ENCODE measurements around the gene ZNF763.
"Not testable (repeated sequence)": the region's sequence is repeated elsewhere in the genome, so short reads cannot be mapped to it uniquely, and the experiment has no call there.

ZNF763 gene

DNA sequence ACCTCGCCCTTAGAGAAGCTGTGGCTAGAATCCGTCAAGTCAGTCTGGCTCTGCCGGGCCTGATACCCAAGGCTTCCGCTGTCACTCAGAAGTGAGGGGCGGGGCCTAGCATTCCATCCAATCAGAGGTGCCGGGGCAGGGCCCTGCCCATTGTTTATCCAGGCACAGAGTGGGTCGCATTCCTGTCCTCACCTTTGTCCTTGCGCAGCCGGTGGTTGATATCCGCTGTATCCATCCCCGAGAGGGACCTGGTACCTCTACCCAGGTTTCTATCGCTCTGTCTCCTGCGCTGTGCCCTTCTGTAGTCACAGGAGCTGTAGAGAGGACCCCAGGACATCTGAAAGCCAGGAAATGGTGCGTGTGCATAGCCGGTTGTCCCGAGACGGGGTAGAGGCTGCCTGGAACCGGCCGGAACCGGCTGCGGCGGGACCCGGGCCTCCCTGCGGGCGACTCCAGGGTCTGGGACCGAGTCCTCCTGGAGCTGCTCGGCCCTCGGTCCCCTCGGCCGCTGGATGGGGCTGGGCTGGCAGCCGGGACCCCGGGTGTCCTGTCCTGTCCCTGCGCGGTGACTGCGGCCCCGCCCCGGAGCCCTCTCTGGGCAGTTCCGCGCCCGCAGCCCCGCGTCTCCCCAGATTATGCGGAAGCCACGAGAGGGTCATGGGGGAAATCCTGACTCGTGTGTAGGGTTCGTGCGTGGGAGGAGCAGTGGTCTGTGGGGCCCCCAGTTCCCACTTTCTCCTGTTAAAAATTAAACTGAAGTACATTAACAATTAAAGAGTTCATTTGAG lies at the start of gene ZNF763:
Gene ZNF763, plus strand, starts transcription at position 183 of the 788 bp plus-strand sequence. Its CDS starts 169 bp downstream, at position 352.
- H3K27ac Mint-ChIP-seq: peak within 1 kb of the TSS; percentile 95
- H3K4me3 Mint-ChIP-seq: peak within 1 kb of the TSS; percentile 91 to 94
- peak; percentile 92 for ATAC-seq (replicated peaks)

DNA sequence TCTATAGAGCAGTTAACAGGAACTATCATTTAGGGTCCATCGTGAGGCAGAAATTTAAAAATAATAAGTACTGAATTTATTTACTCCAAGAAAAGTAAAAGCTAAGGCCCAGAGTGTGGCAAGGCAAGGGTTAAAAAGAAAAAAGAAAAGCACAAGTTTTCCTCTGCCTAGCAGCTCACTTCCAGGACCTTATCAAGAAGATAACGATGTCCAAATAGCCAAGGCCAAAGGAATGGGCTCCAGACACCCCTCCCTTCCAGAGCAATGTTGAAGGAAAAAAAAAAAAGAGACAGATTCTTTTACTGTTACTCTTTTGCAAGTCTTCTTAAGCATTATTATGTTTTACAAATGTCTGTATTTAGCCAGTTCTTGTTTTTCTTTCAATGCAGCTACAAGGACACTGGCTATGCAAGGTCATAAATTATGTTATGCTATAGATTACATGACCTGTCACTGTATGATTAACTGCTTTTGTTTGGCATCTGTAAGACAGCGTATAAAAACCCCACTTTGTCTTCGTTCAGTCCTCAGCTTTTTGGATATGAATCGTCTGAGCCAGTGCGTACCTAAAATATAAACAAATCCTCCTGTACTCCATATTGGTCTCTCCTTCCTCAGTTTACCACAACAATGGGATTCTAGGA lies 42.9 kb upstream of the ZNF763 start:
- H3K36me3 Mint-ChIP-seq: peaks cover 5 to 11% of the 10 kb centered on the region in 2 donors
- no peak for DNase-seq
- peaks cover 22 to 34% of the 10 kb centered on the region in 2 donors for H3K4me1 Mint-ChIP-seq

More for the DNA sequence above, at the start of gene ZNF763:
- Mint-ChIP-seq H3K9me3 (no peaks in the 10 kb centered on the region), H3K36me3 (peaks cover 6 to 14% of the 10 kb centered on the region in 2 donors), H3K27me3 (no peaks in the 10 kb centered on the region), H3K4me1 (peaks cover 31 to 43% of the 10 kb centered on the region in 2 donors)
- peak; percentile 87 for DNase-seq

DNA sequence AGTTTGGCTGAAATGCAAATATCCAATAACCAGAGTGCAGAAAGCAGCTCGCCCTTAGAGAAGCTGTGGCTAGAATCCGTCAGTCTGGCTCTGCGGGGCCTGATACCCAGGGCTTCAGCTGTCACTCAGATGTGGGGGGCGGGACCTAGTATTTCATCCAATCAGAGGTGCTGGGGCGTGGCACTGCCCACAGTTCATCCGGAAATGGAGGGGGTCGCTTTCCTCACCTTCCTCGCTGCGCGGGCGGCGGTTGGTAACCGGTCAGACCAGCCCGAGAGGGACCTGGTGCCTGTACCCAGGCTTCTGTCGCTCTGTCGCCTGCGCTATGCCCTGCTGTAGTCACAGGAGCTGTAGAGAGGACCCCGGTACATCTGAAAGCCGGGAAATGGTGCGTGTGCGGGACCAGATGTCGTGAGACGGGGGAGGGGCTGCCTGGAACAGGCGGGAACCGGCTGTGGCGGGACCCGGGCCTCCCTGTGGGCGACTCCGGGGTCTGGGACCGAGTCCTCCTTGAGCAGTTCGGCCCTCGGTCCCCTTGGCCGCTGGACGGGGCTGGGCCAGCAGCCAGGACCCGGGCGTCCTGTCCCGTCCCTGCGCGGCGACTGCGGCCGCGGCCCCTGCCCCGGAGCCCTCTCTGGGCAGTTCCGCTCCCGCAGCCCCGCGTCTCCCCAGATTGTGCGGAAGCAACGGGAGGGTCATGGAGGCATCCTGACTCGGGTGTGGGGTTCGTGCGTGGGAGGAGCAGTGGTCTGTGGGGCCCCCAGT lies 39.8 kb upstream of the ZNF763 start, which contains the start of gene ZNF700:
Gene ZNF700, plus strand, starts transcription at position 222 of the 765 bp plus-strand sequence. Its CDS starts 104 bp downstream, at position 326.
- H3K36me3 Mint-ChIP-seq: peaks cover 5 to 19% of the 10 kb centered on the region in 2 donors
- H3K4me1 Mint-ChIP-seq: peaks cover 30 to 49% of the 10 kb centered on the region in 2 donors
- H3K27ac Mint-ChIP-seq: peak within 1 kb of the TSS; percentile 100
- H3K9me3 Mint-ChIP-seq: peaks cover 0 to under 1% of the 10 kb centered on the region in 2 donors
- peaks cover 0 to 3% of the 10 kb centered on the region in 2 donors for H3K27me3 Mint-ChIP-seq
- peak within 1 kb of the TSS; percentile 89 to 95 for H3K4me3 Mint-ChIP-seq
- ATAC-seq (replicated peaks) (peak; percentile 88 to 92), DNase-seq (peak; percentile 95)

More for the DNA sequence above, 42.9 kb upstream of the ZNF763 start:
- no peaks in the 10 kb centered on the region for H3K9me3 Mint-ChIP-seq
- peaks cover 0 to 3% of the 10 kb centered on the region in 2 donors for H3K27me3 Mint-ChIP-seq
- ATAC-seq (replicated peaks): no peak
- H3K27ac Mint-ChIP-seq: no peak overlapping the region
- no peak overlapping the region for H3K4me3 Mint-ChIP-seq

DNA sequence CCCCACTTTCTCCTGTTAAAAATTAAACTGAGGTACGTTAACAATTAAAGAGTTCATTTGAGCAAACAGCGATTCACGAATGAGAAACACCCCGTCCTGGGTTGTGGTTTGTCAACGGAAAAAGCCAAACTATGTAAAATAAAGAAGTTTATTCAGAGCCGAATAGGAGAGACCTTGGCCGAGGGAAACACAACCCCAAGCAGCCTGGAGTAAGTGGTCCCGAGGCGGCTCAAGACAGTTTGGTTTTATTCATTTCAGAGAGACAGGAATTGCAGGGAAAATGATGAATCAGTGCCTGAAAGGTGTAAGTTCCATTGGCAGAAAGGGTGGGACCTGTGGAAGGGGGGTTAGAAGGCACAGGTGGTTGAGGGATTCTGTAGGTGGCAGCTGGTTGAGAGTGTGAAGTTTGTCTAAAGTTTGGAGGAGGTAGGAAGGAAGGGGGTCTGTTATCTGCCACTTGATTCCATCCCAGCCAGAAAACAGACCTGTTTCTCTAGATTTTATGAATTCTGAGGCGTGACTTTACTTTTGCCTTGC lies 39.1 kb upstream of the ZNF763 start:
- H3K9me3 Mint-ChIP-seq; H3K27me3 Mint-ChIP-seq; DNase-seq; ATAC-seq (replicated peaks): not testable (repeated sequence)
- Mint-ChIP-seq H3K36me3 (peaks cover 5 to 26% of the 10 kb centered on the region in 2 donors), H3K27ac (peak overlapping the region; percentile 100), H3K4me1 (peaks cover 34 to 55% of the 10 kb centered on the region in 2 donors), H3K4me3 (peak overlapping the region; percentile 89 to 95)

DNA sequence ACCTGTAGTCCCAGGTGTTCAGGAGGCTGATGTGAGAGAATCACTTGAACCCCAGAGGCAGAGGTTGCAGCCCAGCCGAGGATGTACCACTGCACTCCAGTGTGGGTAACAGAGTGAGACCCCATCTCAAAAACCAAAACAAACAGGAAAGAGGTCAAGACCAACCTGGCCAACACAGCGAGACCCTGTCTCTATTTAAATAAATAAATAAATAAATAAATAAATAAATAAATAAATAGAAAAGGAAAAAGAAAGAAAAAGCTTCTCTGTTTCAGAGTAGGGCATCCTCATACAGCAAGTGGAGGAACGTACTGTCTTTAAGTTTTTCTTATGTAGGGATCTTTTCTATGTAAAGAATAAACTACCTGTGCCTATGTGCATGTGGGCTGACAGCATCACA lies 37.6 kb upstream of the ZNF763 start:
- H3K27me3 Mint-ChIP-seq: peaks cover 0 to 3% of the 10 kb centered on the region in 2 donors
- ATAC-seq (replicated peaks): no peak
- H3K9me3 Mint-ChIP-seq: peaks cover 0 to 3% of the 10 kb centered on the region in 2 donors
- DNase-seq: no peak
- H3K27ac Mint-ChIP-seq: no peak overlapping the region
- peaks cover 12 to 32% of the 10 kb centered on the region in 2 donors for H3K36me3 Mint-ChIP-seq
- peaks cover 40 to 64% of the 10 kb centered on the region in 2 donors for H3K4me1 Mint-ChIP-seq
- H3K4me3 Mint-ChIP-seq: no peak overlapping the region

DNA sequence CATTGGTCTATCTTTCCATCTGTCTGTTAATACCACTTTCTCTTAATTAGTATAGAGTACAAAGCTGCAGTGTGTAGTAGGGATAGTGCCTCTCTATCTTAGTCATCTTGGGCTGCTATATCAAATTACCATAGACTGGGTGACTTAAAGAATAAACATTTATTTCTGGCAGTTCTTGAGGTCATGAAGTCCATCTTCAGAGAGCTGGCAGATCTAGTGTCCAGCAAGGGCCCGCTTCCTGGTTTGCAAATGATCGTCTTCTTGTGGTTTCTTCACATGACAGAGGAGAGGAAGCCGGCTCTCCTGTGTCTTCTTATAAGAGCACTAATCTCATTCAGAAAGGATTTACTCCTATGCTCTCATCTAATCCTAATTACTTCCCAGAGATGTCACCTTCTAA lies 33.8 kb upstream of the ZNF763 start:
- H3K36me3 Mint-ChIP-seq: peaks cover 21 to 43% of the 10 kb centered on the region in 2 donors
- peaks cover 0 to 5% of the 10 kb centered on the region in 2 donors for H3K9me3 Mint-ChIP-seq
- ATAC-seq (replicated peaks) (peak in 1 of 2 donors; percentile 42), DNase-seq (no peak)
- H3K27ac Mint-ChIP-seq: peak overlapping the region; percentile 65
- peak overlapping the region in 1 of 2 donors; percentile 1 for H3K4me3 Mint-ChIP-seq
- H3K4me1 Mint-ChIP-seq: peaks cover 26 to 39% of the 10 kb centered on the region in 2 donors
- H3K27me3 Mint-ChIP-seq: no peaks in the 10 kb centered on the region

DNA sequence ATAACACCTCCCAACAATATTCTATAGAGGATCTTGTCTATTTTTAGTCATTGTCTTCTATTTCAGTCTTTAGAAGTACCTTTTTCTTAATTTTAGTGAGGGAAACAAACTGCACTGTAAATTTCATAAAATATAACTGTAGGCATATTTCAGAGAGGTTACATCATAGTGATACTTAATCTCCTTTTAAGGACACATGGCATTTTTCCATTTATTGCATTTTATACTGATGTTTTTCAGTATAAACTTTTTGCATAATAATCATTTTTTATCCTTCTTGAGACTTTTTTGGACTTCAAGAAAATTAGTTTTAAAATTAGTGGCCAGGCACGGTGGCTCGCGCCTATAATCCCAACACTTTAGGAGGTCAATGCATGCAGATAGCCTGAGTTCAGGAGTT lies 33.3 kb upstream of the ZNF763 start:
- Mint-ChIP-seq H3K36me3 (peaks cover 24 to 46% of the 10 kb centered on the region in 2 donors), H3K27me3 (no peaks in the 10 kb centered on the region), H3K27ac (no peak overlapping the region), H3K4me1 (peaks cover 27 to 38% of the 10 kb centered on the region in 2 donors), H3K9me3 (peaks cover 4 to 8% of the 10 kb centered on the region in 2 donors), H3K4me3 (no peak overlapping the region)
- no peak for DNase-seq
- no peak for ATAC-seq (replicated peaks)

DNA sequence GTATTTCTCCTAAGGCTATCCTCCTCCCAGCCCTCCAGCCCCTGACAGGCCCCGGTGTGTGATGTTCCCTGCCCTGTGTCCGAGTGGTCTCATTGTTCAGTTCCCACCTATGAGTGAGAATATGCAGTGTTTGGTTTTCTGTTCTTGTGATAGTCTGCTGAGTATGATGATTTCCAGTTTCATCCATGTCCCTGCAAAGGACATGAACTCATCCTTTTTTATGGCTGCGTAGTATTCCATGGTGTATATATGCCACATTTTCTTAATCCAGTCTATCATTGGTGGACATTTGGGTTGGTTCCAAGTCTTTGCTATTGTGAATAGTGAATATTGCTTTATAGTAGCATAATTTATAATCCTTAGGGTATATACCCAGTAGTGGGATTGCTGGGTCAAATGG lies 29.0 kb upstream of the ZNF763 start:
- H3K27me3 Mint-ChIP-seq; DNase-seq; H3K4me3 Mint-ChIP-seq; ATAC-seq (replicated peaks); H3K27ac Mint-ChIP-seq: not testable (repeated sequence)
- Mint-ChIP-seq H3K4me1 (peaks cover 12% of the 10 kb centered on the region in 2 donors), H3K9me3 (peaks cover 7 to 10% of the 10 kb centered on the region in 2 donors), H3K36me3 (peaks cover 51 to 58% of the 10 kb centered on the region in 2 donors)

DNA sequence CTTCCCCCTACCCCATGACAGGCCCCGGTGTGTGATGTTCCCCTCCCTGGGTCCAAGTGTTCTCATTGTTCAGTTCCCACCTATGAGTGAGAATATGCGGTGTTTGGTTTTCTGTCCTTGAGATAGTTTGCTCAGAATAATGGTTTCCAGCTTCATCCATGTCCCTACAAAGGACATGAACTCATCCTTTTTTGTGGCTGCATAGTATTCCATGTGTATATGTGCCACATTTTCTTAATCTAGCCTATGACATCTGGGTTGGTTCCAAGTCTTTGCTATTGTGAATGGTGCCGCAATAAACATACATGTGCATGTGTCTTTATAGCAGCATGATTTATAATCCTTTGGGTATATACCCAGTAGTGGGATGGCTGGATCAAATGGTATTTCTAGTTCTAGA lies 26.5 kb upstream of the ZNF763 start:
- H3K27ac Mint-ChIP-seq: peak overlapping the region; percentile 14
- peaks cover 59 to 70% of the 10 kb centered on the region in 2 donors for H3K36me3 Mint-ChIP-seq
- H3K9me3 Mint-ChIP-seq: peaks cover 18% of the 10 kb centered on the region in 2 donors
- not testable (repeated sequence) for H3K27me3 Mint-ChIP-seq; H3K4me3 Mint-ChIP-seq; DNase-seq; ATAC-seq (replicated peaks)
- H3K4me1 Mint-ChIP-seq: peaks cover 13 to 17% of the 10 kb centered on the region in 2 donors

DNA sequence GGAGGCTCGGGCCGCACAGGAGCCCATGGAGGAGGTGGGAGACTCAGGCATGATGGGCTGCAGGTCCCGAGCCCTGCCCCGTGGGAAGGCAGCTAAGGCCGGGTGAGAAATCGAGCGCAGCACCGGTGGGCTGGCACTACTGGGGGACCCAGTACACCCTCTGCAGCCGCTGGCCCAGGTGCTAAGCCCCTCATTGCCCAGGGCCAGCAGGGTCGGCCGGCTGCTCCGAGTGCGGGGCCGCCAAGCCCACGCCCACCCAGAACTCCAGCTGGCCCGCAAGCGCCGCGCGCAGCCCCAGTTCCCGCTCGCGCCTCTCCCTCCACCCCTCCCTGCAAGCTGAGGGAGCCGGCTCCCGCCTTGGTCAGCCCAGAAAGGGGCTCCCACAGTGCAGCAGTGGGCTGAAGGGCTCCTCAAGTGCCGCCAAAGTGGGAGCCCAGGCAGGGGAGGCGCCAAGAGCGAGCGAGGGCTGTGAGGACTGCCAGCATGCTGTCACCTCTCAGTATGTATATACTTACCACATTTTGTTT lies 23.4 kb upstream of the ZNF763 start:
- Mint-ChIP-seq H3K36me3 (peaks cover 71 to 85% of the 10 kb centered on the region in 2 donors), H3K9me3 (peaks cover 19 to 31% of the 10 kb centered on the region in 2 donors), H3K4me1 (peaks cover 11 to 13% of the 10 kb centered on the region in 2 donors), H3K27ac (peak overlapping the region; percentile 51)
- not testable (repeated sequence) for ATAC-seq (replicated peaks); H3K27me3 Mint-ChIP-seq; DNase-seq; H3K4me3 Mint-ChIP-seq

DNA sequence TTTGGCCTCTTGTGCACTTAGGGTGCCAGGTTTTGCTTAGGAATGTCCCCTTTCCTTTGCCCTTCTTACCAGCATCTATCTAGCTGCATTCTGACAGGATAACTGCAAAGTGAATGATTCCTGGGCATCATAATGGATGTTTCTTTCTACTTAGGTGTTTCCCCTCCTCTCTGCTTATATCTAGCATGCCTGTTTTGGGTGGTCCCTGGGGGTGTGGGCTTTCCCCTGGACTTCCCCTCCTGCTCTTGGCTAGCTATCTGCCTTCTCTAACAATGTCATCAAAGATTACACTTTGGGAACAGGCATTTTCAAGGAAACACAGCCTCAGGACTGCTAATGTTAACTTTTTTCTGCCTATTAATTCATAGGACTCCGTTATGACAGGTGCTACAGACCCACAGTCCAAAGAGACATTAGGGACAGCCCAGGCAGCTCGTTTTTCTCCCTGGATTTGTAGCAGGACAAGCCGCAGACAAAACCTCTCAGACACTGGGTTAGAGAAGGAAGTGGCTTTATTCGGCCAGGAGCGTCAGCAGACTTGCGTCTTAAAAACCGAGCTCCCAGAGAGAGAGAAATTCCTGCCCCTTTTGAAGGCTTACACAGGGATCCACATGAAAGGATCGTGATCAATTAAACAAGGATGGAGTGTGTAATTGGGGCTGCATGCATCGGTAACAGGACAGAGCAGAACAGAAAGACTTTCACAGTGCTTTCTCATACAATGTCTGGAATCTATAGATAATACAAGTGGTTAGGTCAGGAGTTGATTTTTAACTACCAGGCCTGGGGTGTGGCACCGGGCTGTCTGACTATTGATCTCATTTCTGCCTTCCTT lies 22.6 kb upstream of the ZNF763 start:
- DNase-seq: peak; percentile 48
- H3K4me1 Mint-ChIP-seq: peaks cover 9 to 13% of the 10 kb centered on the region in 2 donors
- H3K27me3 Mint-ChIP-seq: no peaks in the 10 kb centered on the region
- peak overlapping the region; percentile 85 for H3K27ac Mint-ChIP-seq
- H3K9me3 Mint-ChIP-seq: peaks cover 19 to 33% of the 10 kb centered on the region in 2 donors
- peaks cover 72 to 87% of the 10 kb centered on the region in 2 donors for H3K36me3 Mint-ChIP-seq
- peak; percentile 73 to 92 for ATAC-seq (replicated peaks)
- peak overlapping the region in 1 of 2 donors; percentile 39 for H3K4me3 Mint-ChIP-seq

DNA sequence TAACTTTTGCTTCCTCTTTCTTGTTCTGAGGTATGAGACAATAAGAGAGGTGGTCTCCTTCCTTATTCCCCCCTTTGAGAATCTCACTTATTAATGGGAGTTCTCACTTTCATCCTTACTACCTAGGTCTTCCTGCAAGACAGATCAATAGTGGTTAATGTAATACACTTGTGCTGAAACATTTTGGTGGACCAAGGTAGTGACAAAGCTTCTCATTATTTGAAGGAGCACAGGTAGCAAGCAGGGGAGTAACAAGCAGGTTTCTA lies 22.1 kb upstream of the ZNF763 start:
- Mint-ChIP-seq H3K27me3 (no peaks in the 10 kb centered on the region), H3K4me1 (peaks cover 9 to 13% of the 10 kb centered on the region in 2 donors), H3K36me3 (peaks cover 74 to 87% of the 10 kb centered on the region in 2 donors), H3K4me3 (no peak overlapping the region), H3K27ac (peak overlapping the region; percentile 79), H3K9me3 (peaks cover 19 to 34% of the 10 kb centered on the region in 2 donors)
- no peak for DNase-seq
- ATAC-seq (replicated peaks): no peak

DNA sequence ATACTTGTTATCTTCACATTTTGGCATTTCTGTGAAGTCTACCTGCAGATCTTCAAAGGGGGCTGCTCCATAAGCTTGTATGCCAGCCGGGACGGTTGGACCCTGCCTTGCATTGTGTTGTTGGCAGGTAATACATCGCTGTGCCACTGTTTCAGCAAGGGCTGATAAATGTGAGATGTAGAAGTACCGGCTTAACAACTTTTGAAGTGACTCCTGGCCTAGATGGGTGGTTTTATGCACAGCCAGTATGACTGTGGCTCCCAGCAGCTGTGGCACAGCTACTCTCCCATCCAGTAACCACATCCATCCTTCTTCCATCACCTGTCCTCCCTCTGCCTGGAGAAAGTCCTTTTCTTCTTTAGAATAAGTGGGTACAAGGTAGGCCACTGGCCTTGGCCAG lies 20.2 kb upstream of the ZNF763 start:
- H3K27ac Mint-ChIP-seq: no peak overlapping the region
- peaks cover 26 to 40% of the 10 kb centered on the region in 2 donors for H3K9me3 Mint-ChIP-seq
- peaks cover 9 to 13% of the 10 kb centered on the region in 2 donors for H3K4me1 Mint-ChIP-seq
- ATAC-seq (replicated peaks) (no peak), DNase-seq (no peak)
- no peak overlapping the region for H3K4me3 Mint-ChIP-seq
- no peaks in the 10 kb centered on the region for H3K27me3 Mint-ChIP-seq
- peaks cover 82 to 96% of the 10 kb centered on the region in 2 donors for H3K36me3 Mint-ChIP-seq
